Mucosa of descending colon (tissue), 3 donors: ENCODE data around the gene SNRPD2. TPM values are rescaled to one million over a fixed set of nuclear protein-coding genes. Genes with fewer than 3 reads are reported as not detected.
A peak's percentile ranks its signal among the peaks of the same experiment; 100 is the strongest.

Source experiments
- ATAC-seq: fragments of 200-7000 bp; cut with Tn5 transposase; one replicate; pipeline ENCODE4 v1.9.1; 2020; ENCODE audit warnings: mild to moderate bottlenecking, moderate library complexity
- DNase-seq, 3 donors: peaks; one replicate each; pipeline ENCODE4 v3.0.0-alpha.2; 2020
- H3K36me3 ChIP-seq: fragments of 200-600 bp; one replicate; pipeline ENCODE4 v1.8.0; 2021; ENCODE audit warnings: low read depth, mild to moderate bottlenecking
- H3K4me1 ChIP-seq: fragments of 200-600 bp; one replicate; pipeline ENCODE4 v1.8.0; 2021; ENCODE audit warnings: low read depth, mild to moderate bottlenecking
- H3K4me3 ChIP-seq: fragments of 200-600 bp; one replicate; pipeline ENCODE4 v1.8.0; 2021; ENCODE audit warnings: mild to moderate bottlenecking
- H3K9me3 ChIP-seq: fragments of 200-600 bp; one replicate; pipeline ENCODE4 v1.8.0; 2021; ENCODE audit warnings: mild to moderate bottlenecking
- intact Hi-C, 2 donors: fragments of 100-400 bp; cut with DNase I in 1 of 2; cut with micrococcal nuclease in 1 of 2; formaldehyde crosslinking; loops; one replicate each; pipeline versions ENCODE4 v1.11.0 to v1.11.1; 2022; cut with DNase I, micrococcal nuclease
- total RNA-seq, 3 donors: library from RNA; stranded (reverse); fragmentation: NEBNext Ultra II Directional in 2 of 3; extraction: Animal tissue kit (Norgen Biotek cat#: 25700) in 2 of 3; gene quantifications; one replicate each; pipeline versions ENCODE4 v1.2.1 to v1.2.4, GENCODE V29; 2021 to 2023
- TF ChIP-seq, protein P1 (sequence below): fragments of 200-600 bp; IDR thresholded peaks from one replicate; pipeline ENCODE4 v1.8.0; 2022; ENCODE audit warnings: antibody characterized with exemption, mild to moderate bottlenecking
- donor health status: DM: no; HTN: no; CAD: no; lungs with moderate emphysema.
- donor health status: DM: no; HTN: no; CAD: no.
- donor health status: DM: no; HTN: yes; CAD: no.

Gene SNRPD2
- total RNA-seq, 3 donors from 2014 or later, result 201 to 270 (median 230) TPM

DNA sequence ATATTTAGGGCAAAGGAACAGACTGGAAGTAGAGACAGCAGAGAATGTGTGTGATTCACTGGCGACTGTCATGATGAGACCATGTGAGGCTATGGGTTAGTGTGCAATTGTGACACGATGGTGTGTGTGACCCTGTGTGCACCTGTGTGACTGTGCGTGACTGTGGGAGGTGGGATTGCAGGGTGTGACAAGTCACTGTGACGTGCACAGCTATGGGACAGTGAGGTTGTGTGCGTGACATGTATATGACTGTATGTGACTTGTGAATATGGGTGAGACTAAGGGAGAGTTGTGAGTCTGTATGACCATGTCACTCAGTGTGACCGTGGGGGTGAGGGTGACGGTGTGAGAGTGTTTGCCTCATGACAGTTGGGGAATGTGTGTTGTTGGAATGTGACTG, 27.2 kb downstream of the SNRPD2 start:
- Histone ChIP-seq H3K36me3 (no peaks in the 10 kb centered on the region), H3K4me3 (no peak overlapping the region), H3K9me3 (no peaks in the 10 kb centered on the region), H3K4me1 (peaks cover 15% of the 10 kb centered on the region)
- TF ChIP-seq, protein P1, sequence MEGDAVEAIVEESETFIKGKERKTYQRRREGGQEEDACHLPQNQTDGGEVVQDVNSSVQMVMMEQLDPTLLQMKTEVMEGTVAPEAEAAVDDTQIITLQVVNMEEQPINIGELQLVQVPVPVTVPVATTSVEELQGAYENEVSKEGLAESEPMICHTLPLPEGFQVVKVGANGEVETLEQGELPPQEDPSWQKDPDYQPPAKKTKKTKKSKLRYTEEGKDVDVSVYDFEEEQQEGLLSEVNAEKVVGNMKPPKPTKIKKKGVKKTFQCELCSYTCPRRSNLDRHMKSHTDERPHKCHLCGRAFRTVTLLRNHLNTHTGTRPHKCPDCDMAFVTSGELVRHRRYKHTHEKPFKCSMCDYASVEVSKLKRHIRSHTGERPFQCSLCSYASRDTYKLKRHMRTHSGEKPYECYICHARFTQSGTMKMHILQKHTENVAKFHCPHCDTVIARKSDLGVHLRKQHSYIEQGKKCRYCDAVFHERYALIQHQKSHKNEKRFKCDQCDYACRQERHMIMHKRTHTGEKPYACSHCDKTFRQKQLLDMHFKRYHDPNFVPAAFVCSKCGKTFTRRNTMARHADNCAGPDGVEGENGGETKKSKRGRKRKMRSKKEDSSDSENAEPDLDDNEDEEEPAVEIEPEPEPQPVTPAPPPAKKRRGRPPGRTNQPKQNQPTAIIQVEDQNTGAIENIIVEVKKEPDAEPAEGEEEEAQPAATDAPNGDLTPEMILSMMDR, result no peak
- ATAC-seq, result no peak
- intact Hi-C loops, result no loop called here
- DNase-seq, result peak in 1 of 3 donors; percentile 24

DNA sequence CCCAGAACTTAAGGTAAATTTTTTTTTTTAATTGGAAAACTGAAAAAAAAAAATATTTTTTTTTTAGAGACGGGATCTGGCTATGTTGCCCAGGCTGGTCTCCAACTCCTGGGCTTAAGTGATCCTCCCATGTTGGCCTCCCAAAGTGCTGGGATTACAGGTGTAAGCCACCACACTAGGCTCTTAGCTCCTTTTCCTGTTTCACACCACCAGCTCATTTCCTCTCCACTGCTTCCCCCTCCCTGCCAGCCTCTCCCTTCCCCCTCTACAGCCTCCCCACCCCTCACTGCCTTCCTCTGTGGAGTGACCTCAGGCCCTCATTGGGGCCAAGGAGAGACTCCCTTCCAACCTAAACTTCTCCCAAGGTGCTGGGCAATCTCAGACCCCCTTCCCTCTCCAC, 28.0 kb downstream of the SNRPD2 start:
- DNase-seq (no peak), ATAC-seq (no peak)
- no peaks in the 10 kb centered on the region for H3K36me3 ChIP-seq
- H3K9me3 ChIP-seq, result no peaks in the 10 kb centered on the region
- TF ChIP-seq, protein P1, result no peak
- no peak overlapping the region for H3K4me3 ChIP-seq
- intact Hi-C loops, result no loop called here
- H3K4me1 ChIP-seq, result peaks cover 8% of the 10 kb centered on the region

DNA sequence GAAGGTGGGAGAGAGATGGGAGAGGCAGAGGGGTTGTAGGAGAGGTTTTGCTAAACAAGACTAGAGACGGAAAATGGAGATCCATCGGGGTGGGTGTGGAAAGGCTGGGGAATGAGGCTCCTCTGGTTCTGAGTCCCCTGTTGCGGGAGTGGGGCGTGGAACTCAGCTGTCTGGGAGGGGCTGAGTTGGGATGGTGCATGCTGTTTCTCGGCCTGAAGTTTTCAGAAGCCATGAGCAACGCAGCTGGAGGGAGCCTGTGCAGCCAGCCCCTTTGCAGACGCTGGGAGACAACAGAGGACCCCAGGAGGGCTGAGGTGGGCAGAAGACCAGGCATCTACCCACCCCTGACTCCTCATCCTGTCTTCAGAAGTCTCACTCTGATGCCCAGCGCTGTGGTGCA, 31.1 kb downstream of the SNRPD2 start:
- Histone ChIP-seq H3K9me3 (no peaks in the 10 kb centered on the region), H3K4me1 (no peaks in the 10 kb centered on the region), H3K36me3 (no peaks in the 10 kb centered on the region), H3K4me3 (no peak overlapping the region)
- ATAC-seq, result no peak
- DNase-seq, result no peak
- intact Hi-C loops, result no loop called here
- TF ChIP-seq, protein P1, result no peak

- H3K36me3 ChIP-seq, result no peaks in the 10 kb centered on the region
- H3K9me3 ChIP-seq, result no peaks in the 10 kb centered on the region
- TF ChIP-seq, protein P1, result no peak
- intact Hi-C loops, result no loop called here
- DNase-seq (no peak), ATAC-seq (no peak)
- no peak overlapping the region for H3K4me3 ChIP-seq
- H3K4me1 ChIP-seq, result no peaks in the 10 kb centered on the region
These were observed 32.5 kb downstream of the SNRPD2 start for GRCh38 chr19:45659096-45659729.

- intact Hi-C loops, result no loop called here
These were observed 34.1 kb downstream of the SNRPD2 start for GRCh38 chr19:45657520-45658167.

More at GRCh38 chr19:45657520-45658167, 34.1 kb downstream of the SNRPD2 start:
- no peaks in the 10 kb centered on the region for H3K4me1 ChIP-seq
- ATAC-seq (no peak), DNase-seq (no peak)
- H3K9me3 ChIP-seq, result no peaks in the 10 kb centered on the region
- no peak overlapping the region for H3K4me3 ChIP-seq
- TF ChIP-seq, protein P1, result no peak
- no peaks in the 10 kb centered on the region for H3K36me3 ChIP-seq
